HG02970 (cell line): ENCODE measurements around the gene NFATC2.

ENCODE experiments used
- ATAC-seq: cut with Tn5 transposase; IDR thresholded peaks from one replicate; pipeline ENCODE4 v1.9.1; 2021; ENCODE audit warnings: mild to moderate bottlenecking, moderate library complexity, moderate number of reproducible peaks; ENCODE audit not compliant: unreplicated experiment, low FRiP score

Gene NFATC2

GRCh38 chr20:51439160-51439689 lies 103.3 kb downstream of the NFATC2 start:
- no peak for ATAC-seq

DNA sequence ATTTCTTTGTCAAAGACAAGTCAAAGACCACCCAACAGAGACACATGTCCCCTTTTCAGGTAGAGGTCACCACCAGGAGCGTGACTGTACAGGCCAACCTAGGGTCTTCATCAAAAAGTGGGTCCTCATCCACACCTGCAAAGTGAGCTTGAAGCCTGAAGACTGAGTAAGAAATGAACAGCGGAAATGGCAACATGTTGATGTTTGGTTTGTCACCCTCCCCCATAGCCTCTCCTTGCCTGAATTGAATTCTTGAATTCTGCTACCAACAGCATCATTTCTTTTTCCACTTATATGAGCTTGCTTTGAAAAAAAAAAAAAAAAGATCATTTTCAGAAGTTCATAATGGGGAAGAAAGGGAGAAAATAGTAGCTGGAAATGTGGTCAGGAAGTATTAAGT lies 104.4 kb downstream of the NFATC2 start:
- no peak for ATAC-seq

- no peak for ATAC-seq
These were observed 105.2 kb downstream of the NFATC2 start for GRCh38 chr20:51437182-51437924.

- no peak for ATAC-seq
These were observed 107.8 kb downstream of the NFATC2 start for GRCh38 chr20:51434580-51435247.

DNA sequence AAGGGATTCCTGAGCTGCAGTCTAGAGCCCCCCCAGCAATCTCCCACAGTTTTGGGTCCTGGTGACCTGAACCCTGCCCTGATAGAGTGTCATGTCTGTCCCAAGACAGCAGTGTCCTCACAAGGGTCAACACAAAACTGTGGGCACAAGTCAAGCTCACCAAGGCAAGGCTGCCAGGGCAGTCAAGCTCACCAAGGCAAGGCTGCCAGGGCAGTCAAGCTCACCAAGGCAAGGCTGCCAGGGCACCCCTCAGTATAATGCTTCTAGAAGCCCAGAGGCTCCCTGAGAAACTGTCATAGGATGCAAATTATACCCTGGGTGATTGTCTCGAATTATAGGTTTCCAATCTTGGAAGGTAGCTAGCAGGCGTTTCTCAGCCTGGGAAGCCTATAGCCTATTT lies 108.5 kb downstream of the NFATC2 start:
- ATAC-seq = no peak

DNA sequence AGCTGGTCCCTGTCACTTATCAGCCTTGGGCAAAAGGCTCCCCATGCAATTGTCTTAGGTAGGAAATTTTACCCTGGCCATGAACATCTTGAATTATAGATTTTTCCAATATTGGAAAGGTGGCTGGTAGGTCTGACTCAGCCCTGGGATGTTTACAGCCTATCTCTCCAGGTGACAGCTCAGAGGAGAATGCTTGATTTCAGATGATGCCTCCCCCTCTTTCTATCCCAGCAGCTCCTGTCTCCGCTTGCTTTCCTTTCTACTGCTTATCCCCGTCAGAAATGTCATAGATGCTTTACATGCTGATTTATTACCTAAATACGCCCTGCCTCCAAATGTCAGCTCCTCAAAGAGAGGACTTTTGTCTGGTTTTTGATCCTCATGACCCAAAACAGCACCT lies 109.6 kb downstream of the NFATC2 start:
- no peak for ATAC-seq

DNA sequence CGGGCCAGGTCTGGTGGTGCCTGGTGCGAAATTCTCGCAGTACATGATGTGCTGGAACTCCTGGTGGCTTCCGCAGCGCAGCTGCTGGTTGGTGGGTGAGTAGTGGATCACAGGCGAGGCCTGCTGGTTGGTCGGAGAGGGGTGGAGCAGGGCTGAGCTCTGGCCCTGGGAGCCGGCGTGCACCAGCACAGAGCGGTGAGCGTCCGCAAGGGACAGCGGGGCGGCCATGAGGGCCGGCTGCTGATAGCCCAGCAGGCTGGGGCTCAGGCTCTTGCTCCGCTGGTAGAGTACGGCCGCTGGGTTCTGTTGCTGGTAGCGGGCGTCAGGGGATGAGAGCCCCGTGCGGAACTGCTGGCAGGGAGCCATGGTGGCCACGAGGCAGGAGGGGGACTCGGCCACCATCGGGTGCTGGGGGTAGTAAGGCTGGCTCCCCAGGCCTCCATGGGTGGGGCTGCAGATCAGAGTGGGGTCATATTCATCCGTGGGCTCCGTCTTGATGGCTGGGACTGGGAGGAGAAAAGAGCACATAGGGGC lies 110.2 kb downstream of the NFATC2 start:
- ATAC-seq = no peak

DNA sequence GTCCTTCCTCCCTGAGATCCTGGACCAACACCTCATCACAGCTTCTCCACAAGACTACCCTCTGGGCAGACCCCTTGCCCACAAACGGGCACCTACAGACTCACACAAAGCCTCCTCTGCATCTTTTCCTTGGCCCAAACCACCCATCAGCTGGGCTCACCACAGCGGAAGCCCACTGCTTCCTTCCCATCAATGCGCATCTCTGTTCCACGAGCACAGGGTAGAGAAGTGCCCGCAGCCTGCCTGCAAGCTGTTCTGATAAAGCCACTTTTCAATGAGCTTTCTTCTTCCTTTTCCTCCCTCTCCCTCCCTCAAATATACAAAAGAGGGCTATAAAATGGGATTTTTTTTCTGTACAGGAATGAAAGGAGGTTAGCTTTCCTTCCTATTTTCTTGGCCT lies 111.2 kb downstream of the NFATC2 start:
- no peak for ATAC-seq

DNA sequence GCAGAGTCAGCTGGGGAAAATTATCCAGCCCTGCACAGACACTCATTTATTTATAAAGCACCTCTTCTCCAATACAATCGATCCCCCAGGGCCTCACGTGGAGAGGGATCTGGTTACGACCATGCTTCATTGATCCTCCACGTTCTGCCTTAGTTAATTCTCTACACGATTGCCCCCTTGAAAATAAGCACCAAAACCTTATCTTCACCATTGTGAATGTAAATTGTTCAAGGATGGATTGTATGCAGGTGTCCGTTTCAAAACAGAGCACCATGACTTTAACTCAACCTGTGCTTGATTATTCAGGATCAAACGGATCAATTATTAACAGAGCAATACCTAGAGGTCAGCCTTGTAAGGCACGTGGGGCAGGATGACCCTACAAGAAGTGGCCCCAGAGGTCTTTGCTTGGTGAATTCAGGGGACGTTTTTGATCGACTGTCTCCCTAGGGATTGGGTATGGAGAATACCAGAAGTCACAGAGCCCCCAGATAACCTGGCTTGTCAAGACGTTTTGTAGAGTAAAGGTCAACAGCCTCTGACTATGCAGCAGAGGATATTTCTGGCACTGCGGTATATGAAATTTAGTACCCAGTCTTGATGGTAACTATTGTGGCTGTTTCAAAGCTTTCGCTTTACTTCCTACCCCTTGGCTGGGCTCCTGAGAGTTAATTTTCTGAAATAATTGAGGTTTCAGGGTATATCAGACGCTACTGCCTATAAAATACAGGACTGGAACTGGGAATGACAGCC lies 112.1 kb downstream of the NFATC2 start:
- ATAC-seq = no peak

DNA sequence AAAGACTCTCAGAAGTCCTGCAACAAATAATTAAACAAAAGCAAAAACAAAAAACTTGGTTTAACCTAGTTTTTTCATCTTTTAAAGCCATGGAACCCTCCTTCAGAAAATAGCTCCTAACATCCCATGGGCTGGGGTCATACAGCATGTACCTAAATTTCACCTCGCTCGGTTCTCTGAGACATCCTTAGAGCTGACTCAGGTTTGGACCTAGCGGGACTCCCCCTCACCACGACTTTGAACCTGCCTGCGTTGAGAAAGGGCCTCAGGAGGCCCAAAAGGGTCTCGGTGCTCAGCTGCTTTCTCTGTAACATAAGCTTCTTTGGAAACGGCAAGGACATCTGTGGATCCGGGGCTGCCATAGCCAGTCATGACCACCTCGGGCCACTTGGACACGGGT lies 112.8 kb downstream of the NFATC2 start:
- no peak for ATAC-seq

DNA sequence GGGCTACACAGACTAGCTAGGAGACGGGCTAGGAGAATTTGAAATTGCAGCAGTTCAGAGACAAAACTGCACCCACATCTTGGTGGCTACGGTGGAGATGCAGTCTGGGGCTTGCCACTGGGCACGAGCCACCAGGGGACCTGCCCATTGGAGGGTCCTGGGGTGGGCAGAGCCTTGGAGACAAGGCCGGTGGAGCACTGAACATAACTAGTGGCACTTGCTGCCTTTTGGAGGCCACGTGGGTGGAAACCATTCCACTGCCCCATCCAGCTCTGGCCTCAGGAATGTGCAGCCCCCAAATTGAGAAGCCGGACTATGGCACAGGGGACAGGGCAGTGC lies 113.4 kb downstream of the NFATC2 start:
- ATAC-seq = no peak

GRCh38 chr20:51428401-51429143 lies 113.9 kb downstream of the NFATC2 start:
- ATAC-seq = no peak

GRCh38 chr20:51427651-51428291 lies 114.7 kb downstream of the NFATC2 start:
- ATAC-seq = no peak

- no peak for ATAC-seq
These were observed 115.5 kb downstream of the NFATC2 start for GRCh38 chr20:51426718-51427650.

DNA sequence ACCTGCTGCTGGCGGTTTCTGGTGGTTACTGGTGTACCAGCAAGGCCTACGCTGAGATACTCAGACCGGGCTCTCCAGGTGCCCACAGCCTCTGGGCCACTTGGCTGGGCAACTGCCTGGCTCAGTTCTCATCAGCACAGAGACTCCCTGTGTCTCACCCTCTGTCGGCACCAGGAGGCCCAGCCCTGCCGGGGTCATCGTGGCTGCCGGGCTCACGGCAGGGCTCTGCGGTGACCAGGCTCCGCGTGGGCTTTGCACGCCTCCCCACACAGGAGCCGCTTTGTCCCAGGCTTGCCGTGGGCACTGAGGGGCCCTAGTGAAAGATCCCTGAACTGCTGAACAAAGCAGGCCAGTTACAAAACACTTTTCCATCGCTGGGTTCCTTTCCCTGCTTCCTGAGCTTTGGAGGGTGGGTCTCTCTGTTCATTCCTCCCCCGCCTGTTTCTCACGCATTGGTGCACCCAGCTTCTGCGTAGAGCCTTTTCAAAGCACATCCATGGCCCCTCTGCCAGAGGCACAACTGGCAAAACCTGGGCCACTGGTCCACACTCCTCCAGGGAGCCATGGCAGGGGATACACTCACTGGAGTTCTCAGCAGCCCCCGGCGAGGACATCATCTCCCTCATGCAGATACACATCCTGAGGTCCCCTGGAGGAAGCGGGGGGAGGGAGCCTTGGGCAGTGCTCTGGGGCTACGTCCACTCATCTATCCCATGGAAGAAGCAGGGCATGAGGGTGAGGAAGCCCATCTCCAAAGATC lies 117.0 kb downstream of the NFATC2 start:
- no peak for ATAC-seq

GRCh38 chr20:51424270-51425117 lies 118.0 kb downstream of the NFATC2 start:
- no peak for ATAC-seq

DNA sequence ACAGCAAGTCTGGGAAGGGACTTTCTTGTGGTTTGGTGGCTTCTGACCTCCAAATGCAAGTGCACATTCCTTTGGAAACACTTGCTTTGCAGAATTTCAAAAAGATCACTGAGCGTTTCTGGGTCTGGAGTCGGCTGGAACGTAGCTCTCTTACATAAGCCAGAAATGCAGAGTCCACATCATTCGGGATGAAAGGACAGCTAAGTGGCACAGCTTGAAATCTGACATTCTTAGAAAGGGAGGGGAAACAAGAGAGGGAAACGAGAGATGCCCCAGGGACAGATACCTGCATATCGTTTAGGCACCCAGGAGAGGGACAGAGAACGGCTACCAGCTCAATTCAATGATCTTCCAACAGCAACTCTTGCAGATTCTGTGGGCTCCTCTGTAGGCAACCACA lies 118.7 kb downstream of the NFATC2 start:
- ATAC-seq = no peak
